PC-3 (cell line): Measurements from ENCODE around the gene SAP130. TPM values are rescaled to one million over a fixed set of nuclear protein-coding genes. Genes with fewer than 3 reads are reported as not detected.

Experiments
- ATAC-seq: fragments of 200-7000 bp; cut with Tn5 transposase; 2 replicates; pipeline ENCODE4 v1.9.1; 2020; ENCODE audit warnings: mild to moderate bottlenecking, moderate library complexity
- Bru-seq: library from RNA; stranded (reverse); fragments of 400-500 nt; gene quantifications from one replicate; lab custom pipeline; 2021; lab: Mats Ljungman, UMichigan
- BruChase-seq, 2 experiments: library from RNA; stranded (reverse); fragments of 400-500 nt; gene quantifications; one replicate each; lab custom pipeline; 2021; lab: Mats Ljungman, UMichigan
- BruUV-seq: library from RNA; stranded (reverse); fragments of 400-500 nt; replicated peaks from 2 replicates; lab custom pipeline; 2021; lab: Mats Ljungman, UMichigan
- CTCF ChIA-PET: fragments of 300-600 bp; sonication (Branson Sonifier 250); formaldehyde crosslinking; loops from one replicate; lab custom pipeline; 2022; ENCODE audit warnings: antibody characterized with exemption; lab: Charles Lee
- POLR2A ChIA-PET: fragments of 300-600 bp; sonication (Branson Sonifier 250); formaldehyde crosslinking; loops from one replicate; lab custom pipeline; 2022; ENCODE audit warnings: antibody characterized with exemption; ENCODE audit not compliant: unreplicated experiment; lab: Charles Lee
- DNase-seq: peaks from one replicate; pipeline ENCODE4 v3.0.0-alpha.2; 2015
- H2AFZ ChIP-seq: fragments of 300-600 bp; sonication (generic); 2 replicates; pipeline ENCODE4 v1.6.0; 2016; ENCODE audit warnings: antibody characterized with exemption, low read length
- H3F3A ChIP-seq: fragments of 300-600 bp; sonication (generic); one replicate; pipeline ENCODE4 v1.6.0; 2017; ENCODE audit warnings: antibody characterized with exemption, low read length, control low read depth, mild to moderate bottlenecking; ENCODE audit not compliant: unreplicated experiment
- H3K27ac ChIP-seq: fragments of 300-600 bp; sonication (generic); 2 replicates; pipeline ENCODE4 v1.5.1; 2016; ENCODE audit warnings: mild to moderate bottlenecking, low read length
- H3K27me3 ChIP-seq: fragments of 300-600 bp; sonication (generic); 2 replicates; pipeline ENCODE4 v1.6.1; 2016; ENCODE audit warnings: low read length, mixed read lengths
- H3K36me3 ChIP-seq: fragments of 300-600 bp; sonication (generic); 2 replicates; pipeline ENCODE4 v1.6.1; 2016; ENCODE audit warnings: low read depth, mixed run types, low read length, mixed read lengths
- H3K4me1 ChIP-seq: fragments of 300-600 bp; sonication (generic); 2 replicates; pipeline ENCODE4 v1.5.1; 2016; ENCODE audit warnings: low read length; ENCODE audit not compliant: insufficient read depth
- H3K4me2 ChIP-seq: fragments of 300-600 bp; sonication (generic); 2 replicates; pipeline ENCODE4 v1.6.0; 2016; ENCODE audit warnings: low read length
- H3K4me3 ChIP-seq: fragments of 300-600 bp; sonication (generic); 2 replicates; pipeline ENCODE4 v1.5.1; 2016; ENCODE audit warnings: mild to moderate bottlenecking, low read length, mixed read lengths
- H3K79me2 ChIP-seq: fragments of 300-600 bp; sonication (generic); 2 replicates; pipeline ENCODE4 v1.6.1; 2017; ENCODE audit warnings: low read length, mixed read lengths
- H3K9ac ChIP-seq: fragments of 300-600 bp; sonication (generic); 2 replicates; pipeline ENCODE4 v1.6.0; 2016; ENCODE audit warnings: mild to moderate bottlenecking, low read length
- H3K9me2 ChIP-seq: fragments of 300-600 bp; sonication (generic); replicated peaks from 2 replicates; pipeline ENCODE4 v1.6.1; 2016; ENCODE audit warnings: mixed run types, low read length, mixed read lengths
- H3K9me3 ChIP-seq: fragments of 300-600 bp; sonication (generic); 2 replicates; pipeline ENCODE4 v1.6.1; 2016; ENCODE audit warnings: low read length, mixed read lengths
- H4K20me1 ChIP-seq: fragments of 300-600 bp; sonication (generic); 2 replicates; pipeline ENCODE4 v1.6.1; 2016; ENCODE audit warnings: low read length, mixed read lengths
- EZH2 ChIP-seq: fragments of 300-600 bp; sonication (generic); IDR thresholded peaks from one replicate; pipeline ENCODE4 v1.6.1; 2017; ENCODE audit warnings: antibody characterized with exemption, mild to moderate bottlenecking, low read length; ENCODE audit not compliant: unreplicated experiment
- EZH2phosphoT487 ChIP-seq: fragments of 300-600 bp; sonication (generic); IDR thresholded peaks from 2 replicates; pipeline ENCODE4 v1.6.1; 2018; ENCODE audit warnings: mild to moderate bottlenecking, antibody characterized with exemption, low read length, borderline replicate concordance
- intact Hi-C: fragments of 100-400 bp; cut with micrococcal nuclease; formaldehyde crosslinking; loops from 2 replicates; pipeline ENCODE4 v1.9.0; 2023
- long read RNA-seq: library from polyadenylated mRNA; unstranded; transcript quantifications from one replicate; pipeline ENCODE4 v2.0.0, GENCODE V29; 2021; ENCODE audit not compliant: unreplicated experiment
- total RNA-seq: library from RNA; depleted of rRNA; stranded (reverse); fragments of >200 nt; gene quantifications from 2 replicates; pipeline ENCODE4 v1.2.3, GENCODE V29; 2014; rRNA removed
- TF ChIP-seq, protein P1 (sequence below): fragments of 300-600 bp; sonication (generic); conservative IDR thresholded peaks from 2 replicates; pipeline ENCODE4 v1.5.1; 2017; ENCODE audit warnings: antibody characterized with exemption, low read depth, mild to moderate bottlenecking, low read length

Gene SAP130
- total RNA-seq (11.1 and 13.0 TPM in 2 replicates), Bru-seq, nascent RNA (percentile 80 among the genes with signal in this experiment), BruChase-seq, experiment 1, labeled RNA remaining after a 6-hour chase (percentile 79 among the genes with signal in this experiment), BruChase-seq, experiment 2, labeled RNA remaining after a 2-hour chase (percentile 77 among the genes with signal in this experiment)
- long read RNA-seq, full-length matches to known transcripts = 3 of 17 reads
- long read RNA-seq, partial matches to known transcripts = 6 of 17 reads
- long read RNA-seq, other reads (novel, unspliced or antisense) = 8 of 17 reads

DNA sequence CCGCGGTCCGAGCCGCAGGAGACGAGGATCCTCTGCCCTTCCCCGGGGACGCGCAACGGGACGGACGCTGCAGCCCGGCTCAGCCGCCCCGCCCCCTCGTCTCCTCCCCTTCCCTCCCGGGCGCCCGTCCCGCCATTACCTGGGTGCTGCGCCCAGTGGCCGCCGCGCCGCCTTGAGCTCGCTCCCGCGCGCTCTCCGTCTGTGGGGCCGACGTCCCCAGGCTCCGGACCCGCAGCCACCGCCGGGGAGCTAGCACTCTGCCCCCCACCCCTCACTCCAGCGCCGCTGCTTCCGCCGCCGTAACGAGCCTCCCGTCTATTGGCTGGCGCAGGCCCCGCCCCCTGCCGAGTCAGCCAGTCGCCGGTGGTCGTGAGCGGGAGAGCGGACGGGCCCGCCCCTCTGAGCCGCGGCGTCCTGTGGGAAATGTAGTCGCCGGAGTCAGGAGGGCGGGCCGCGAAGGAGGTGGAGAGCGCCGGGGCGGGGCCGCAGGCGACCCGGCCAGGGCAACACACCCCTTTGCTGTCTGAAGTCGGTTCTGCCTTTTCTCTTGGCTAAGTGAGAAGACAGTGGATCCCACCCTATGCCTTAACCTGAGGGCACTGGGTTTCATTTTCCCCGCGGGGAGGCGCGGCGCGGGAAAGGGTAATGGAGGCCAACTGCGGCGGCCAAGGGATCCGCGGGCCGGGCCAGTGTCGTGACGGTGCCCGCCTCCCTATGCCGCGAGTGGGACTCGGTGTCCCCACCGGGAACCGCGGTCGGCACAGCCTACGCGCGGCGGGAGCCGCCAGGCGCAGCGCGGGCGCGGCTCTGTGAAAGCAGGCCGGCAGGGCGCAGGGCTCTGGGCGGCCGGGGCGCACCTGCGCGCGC is at the start of gene SAP130:
Gene SAP130, minus strand, starts transcription at position 259 of the 867 bp plus-strand sequence. CDS start 1,767 bp downstream, outside the sequence.
- Histone ChIP-seq H3K79me2 (peaks cover 26% of the 10 kb centered on the region), H3K4me3 (peak within 1 kb of the TSS; percentile 89), H3K9me3 (0 out of 2 replicates have a peak, but pooled peaks cover 4% of the 10 kb centered on the region), H3K9me2 (no peaks in the 10 kb centered on the region), H4K20me1 (no peaks in the 10 kb centered on the region), H3K27me3 (no peaks in the 10 kb centered on the region), H3F3A (no peaks in the 10 kb centered on the region), H3K9ac (peak within 1 kb of the TSS; percentile 83), H3K4me1 (0 out of 2 replicates have a peak, but pooled peaks cover 11% of the 10 kb centered on the region), H3K4me2 (peak within 1 kb of the TSS; percentile 90), H3K36me3 (no peaks in the 10 kb centered on the region), H3K27ac (peak within 1 kb of the TSS; percentile 52), H2AFZ (peak within 1 kb of the TSS; percentile 84)
- DNase-seq = peak; percentile 95
- intact Hi-C loops = loop anchor here (1.0 to 10.0 kb wide), 3 partner anchors 63 to 216 kb away; partner anchors contain the start of genes AMMECR1L, UGGT1 and WDR33
- BruUV-seq = no TSS peak
- CTCF ChIA-PET = no interaction called here
- peak; percentile 79 for ATAC-seq
- no peak for TF ChIP-seq EZH2
- no peak for TF ChIP-seq EZH2phosphoT487
- TF ChIP-seq, protein P1, sequence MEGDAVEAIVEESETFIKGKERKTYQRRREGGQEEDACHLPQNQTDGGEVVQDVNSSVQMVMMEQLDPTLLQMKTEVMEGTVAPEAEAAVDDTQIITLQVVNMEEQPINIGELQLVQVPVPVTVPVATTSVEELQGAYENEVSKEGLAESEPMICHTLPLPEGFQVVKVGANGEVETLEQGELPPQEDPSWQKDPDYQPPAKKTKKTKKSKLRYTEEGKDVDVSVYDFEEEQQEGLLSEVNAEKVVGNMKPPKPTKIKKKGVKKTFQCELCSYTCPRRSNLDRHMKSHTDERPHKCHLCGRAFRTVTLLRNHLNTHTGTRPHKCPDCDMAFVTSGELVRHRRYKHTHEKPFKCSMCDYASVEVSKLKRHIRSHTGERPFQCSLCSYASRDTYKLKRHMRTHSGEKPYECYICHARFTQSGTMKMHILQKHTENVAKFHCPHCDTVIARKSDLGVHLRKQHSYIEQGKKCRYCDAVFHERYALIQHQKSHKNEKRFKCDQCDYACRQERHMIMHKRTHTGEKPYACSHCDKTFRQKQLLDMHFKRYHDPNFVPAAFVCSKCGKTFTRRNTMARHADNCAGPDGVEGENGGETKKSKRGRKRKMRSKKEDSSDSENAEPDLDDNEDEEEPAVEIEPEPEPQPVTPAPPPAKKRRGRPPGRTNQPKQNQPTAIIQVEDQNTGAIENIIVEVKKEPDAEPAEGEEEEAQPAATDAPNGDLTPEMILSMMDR = no peak
- POLR2A ChIA-PET = interaction anchor here (0.8 kb wide), 1 partner anchor 314 kb away, joined by 7 read pairs; no protein-coding TSS in a partner anchor

DNA sequence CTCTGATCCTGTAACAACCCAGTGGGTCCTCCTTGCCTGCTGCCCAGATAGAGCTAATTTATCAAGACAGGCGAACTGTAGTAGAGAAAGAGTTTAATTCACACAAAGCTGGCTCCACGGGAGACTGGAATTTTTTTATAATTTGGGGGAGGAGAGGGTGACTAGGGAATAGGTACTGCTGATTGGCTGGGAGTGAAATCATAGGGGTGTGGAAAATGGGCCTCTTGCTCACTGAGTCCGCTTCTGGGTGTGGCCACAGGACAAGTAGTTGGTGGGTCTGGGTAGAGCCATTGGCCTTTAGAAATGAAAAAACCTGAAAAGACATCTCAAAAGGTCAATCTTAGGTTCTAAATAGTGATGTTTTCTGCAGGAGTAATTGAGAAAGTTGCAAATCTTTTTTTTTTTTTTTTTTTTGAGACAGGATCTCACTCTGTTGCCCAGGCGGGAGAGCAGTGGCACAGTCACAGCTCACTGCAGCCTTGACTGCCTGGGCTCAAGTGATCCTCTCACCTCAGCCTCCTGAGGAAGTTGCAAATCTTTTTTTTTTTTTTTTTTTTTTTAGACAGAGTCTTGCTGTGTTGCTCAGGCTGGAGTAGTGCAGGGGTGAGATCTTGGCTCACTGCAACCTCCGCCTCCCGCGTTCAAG is 48.7 kb upstream of the SAP130 start:
- H3K9me3 ChIP-seq = no peaks in the 10 kb centered on the region
- H2AFZ ChIP-seq = no peak overlapping the region
- no peaks in the 10 kb centered on the region for H3K36me3 ChIP-seq
- no peak for ATAC-seq
- no peaks in the 10 kb centered on the region for H3K79me2 ChIP-seq
- intact Hi-C loops = no loop called here
- H3K4me1 ChIP-seq = no peaks in the 10 kb centered on the region
- CTCF ChIA-PET = no interaction called here
- H3K4me2 ChIP-seq = no peak overlapping the region
- no peak overlapping the region for H3K4me3 ChIP-seq
- no peaks in the 10 kb centered on the region for H4K20me1 ChIP-seq
- POLR2A ChIA-PET = no interaction called here
- no peak for DNase-seq
- H3K9ac ChIP-seq = no peak overlapping the region
- no TSS peak for BruUV-seq
- TF ChIP-seq EZH2 (no peak), EZH2phosphoT487 (no peak)
- TF ChIP-seq, protein P1 = no peak
- no peaks in the 10 kb centered on the region for H3K27me3 ChIP-seq
- H3K27ac ChIP-seq = no peak overlapping the region
- no peaks in the 10 kb centered on the region for H3F3A ChIP-seq
- no peaks in the 10 kb centered on the region for H3K9me2 ChIP-seq
